ENCODE data around the gene LAMA4. TPM values are rescaled to one million over a fixed set of nuclear protein-coding genes. Genes with fewer than 3 reads are reported as not detected.

The LAMA4 gene
- total and polyA plus RNA-seq, 4 donors, result 28.4 to 261 (median 79.8) TPM

DNA sequence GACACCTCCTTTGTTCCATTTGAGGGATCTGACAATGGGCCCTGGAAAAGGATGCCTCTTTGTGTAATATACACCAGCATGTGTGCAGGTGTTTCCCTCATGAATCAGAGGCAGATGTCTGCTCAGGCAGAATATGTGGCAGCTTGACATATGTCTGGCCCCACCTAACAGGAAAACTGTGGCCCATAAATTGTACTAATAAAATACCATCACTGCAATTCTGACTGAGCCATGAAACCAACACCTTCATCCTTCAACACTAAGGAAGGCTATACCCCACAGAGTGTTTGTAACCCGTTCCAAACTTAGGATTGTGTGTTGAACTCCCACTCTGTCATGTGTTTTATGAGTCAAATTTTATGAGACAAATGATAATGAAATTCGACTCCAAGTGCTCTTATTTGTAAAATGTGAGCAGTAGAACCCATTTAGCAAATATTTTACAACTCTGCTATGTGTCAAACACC is 22.7 kb downstream of the LAMA4 start:
- 35 to 54% methylated on average over 2 of the region's 2 CpGs for WGBS, 2 donors
- TF ChIP-seq, protein P1, sequence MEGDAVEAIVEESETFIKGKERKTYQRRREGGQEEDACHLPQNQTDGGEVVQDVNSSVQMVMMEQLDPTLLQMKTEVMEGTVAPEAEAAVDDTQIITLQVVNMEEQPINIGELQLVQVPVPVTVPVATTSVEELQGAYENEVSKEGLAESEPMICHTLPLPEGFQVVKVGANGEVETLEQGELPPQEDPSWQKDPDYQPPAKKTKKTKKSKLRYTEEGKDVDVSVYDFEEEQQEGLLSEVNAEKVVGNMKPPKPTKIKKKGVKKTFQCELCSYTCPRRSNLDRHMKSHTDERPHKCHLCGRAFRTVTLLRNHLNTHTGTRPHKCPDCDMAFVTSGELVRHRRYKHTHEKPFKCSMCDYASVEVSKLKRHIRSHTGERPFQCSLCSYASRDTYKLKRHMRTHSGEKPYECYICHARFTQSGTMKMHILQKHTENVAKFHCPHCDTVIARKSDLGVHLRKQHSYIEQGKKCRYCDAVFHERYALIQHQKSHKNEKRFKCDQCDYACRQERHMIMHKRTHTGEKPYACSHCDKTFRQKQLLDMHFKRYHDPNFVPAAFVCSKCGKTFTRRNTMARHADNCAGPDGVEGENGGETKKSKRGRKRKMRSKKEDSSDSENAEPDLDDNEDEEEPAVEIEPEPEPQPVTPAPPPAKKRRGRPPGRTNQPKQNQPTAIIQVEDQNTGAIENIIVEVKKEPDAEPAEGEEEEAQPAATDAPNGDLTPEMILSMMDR (IDR thresholded peaks at IDR 0.05; ENCODE audit: control extremely low read depth, extremely low read depth), result no peak
- Histone ChIP-seq H3K36me3 (ENCODE audit: control insufficient read depth in 4 of 4, insufficient read depth in 4 of 4, low read length in 4 of 4) (peaks cover 0 to 11% (median 0%) of the 10 kb centered on the region in 4 donors), H3K4me1 (ENCODE audit: control insufficient read depth in 5 of 5, insufficient read depth in 5 of 5, low read length in 5 of 5) (peaks cover 2 to 61% (median 34%) of the 10 kb centered on the region in 5 donors), H3K27ac (ENCODE audit: low read depth in 1 of 2, low read length in 1 of 2) (peak overlapping the region in 1 of 2 donors; percentile 39), H3K4me3 (no peak overlapping the region), H3K9me3 (ENCODE audit: control insufficient read depth in 4 of 4, insufficient read depth in 3 of 4, low read length in 3 of 4) (no peaks in the 10 kb centered on the region), H3K27me3 (ENCODE audit: control insufficient read depth in 3 of 3, insufficient read depth in 3 of 3, low read length in 2 of 3) (no peaks in the 10 kb centered on the region), H3K9ac (ENCODE audit: insufficient read depth in 1 of 2, low read length in 2 of 2) (no peak overlapping the region)
- peak; percentile 14 for ATAC-seq (ENCODE audit: insufficient read depth, low FRiP score)
- peak in 2 of 3 donors; percentile 59 to 67 for DNase-seq

DNA sequence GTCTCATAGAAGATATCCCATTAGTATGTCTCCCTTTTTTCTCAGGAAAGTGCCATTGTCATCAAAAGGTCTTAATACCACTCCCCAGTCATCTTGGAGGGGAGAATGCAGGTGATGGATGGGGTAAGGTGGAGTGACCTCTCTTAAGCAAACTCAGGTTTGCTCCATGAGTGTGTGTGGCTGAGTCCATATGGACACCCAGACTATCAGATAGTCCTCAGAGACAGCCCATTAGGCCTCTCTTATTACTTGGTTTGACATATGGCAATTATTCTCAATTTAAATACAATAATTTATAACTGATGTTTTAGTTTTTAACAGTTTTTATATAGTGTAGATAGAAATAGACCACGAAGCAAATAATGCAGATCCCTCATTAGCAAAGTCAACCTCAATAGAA is 23.2 kb downstream of the LAMA4 start:
- peaks cover 0 to 11% (median 0%) of the 10 kb centered on the region in 4 donors for H3K36me3 ChIP-seq (ENCODE audit: control insufficient read depth in 4 of 4, insufficient read depth in 4 of 4, low read length in 4 of 4)
- ATAC-seq (ENCODE audit: insufficient read depth, low FRiP score) (no peak), DNase-seq (no peak)
- H3K27me3 ChIP-seq (ENCODE audit: control insufficient read depth in 3 of 3, insufficient read depth in 3 of 3, low read length in 2 of 3), result no peaks in the 10 kb centered on the region
- TF ChIP-seq, protein P1 (IDR thresholded peaks at IDR 0.05; ENCODE audit: control extremely low read depth, extremely low read depth), result no peak
- H3K9ac ChIP-seq (ENCODE audit: insufficient read depth in 1 of 2, low read length in 2 of 2), result no peak overlapping the region
- WGBS, 2 donors, result 72 to 74% methylated on average over 1 of the region's 1 CpG
- no peak overlapping the region for H3K4me3 ChIP-seq
- H3K4me1 ChIP-seq (ENCODE audit: control insufficient read depth in 5 of 5, insufficient read depth in 5 of 5, low read length in 5 of 5), result peaks cover 3 to 62% (median 38%) of the 10 kb centered on the region in 5 donors
- H3K9me3 ChIP-seq (ENCODE audit: control insufficient read depth in 4 of 4, insufficient read depth in 3 of 4, low read length in 3 of 4), result no peaks in the 10 kb centered on the region
- H3K27ac ChIP-seq (ENCODE audit: low read depth in 1 of 2, low read length in 1 of 2), result peak overlapping the region in 1 of 2 donors; percentile 70

DNA sequence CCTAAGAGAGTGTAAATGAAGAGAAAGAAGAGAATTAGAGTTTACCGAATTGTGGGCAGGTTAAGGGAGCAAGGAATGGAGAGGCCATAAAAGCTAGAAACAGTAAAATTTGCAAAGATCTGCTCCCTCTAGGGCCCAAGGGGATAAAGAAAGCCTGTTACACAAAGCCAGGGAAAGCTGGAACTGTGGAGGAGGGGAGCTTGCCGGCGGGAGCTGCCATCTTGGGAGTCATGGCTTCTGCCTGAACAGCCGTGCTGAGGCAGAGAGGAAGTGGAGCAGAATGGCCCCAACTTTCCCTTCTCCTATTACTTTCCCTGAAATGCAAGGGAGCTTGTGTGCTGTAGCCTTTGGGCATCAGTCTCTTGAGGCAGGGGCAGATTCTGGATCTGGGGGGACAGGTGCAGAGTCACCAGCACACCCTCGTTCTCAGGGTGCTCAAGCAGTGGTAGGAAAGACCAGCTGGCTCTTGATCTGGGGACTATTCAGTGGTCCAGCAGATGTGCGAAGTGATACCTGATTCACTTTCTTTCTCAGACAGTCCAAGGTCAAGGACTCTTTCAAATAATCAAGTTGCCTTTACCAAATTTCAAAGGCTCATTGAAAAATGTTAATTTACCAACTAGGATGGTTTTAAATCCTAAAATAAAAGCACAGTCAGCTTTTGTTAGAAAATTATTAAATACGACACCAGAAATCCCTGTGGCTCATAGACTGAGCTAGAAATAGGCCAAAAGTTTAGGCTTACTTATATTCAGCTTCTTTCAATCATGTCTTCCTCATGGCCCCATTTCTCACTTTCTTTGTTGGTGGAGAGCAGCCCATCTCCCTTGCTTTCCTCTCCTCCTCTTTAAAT is 25.7 kb downstream of the LAMA4 start:
- Histone ChIP-seq H3K27me3 (ENCODE audit: control insufficient read depth in 3 of 3, insufficient read depth in 3 of 3, low read length in 2 of 3) (no peaks in the 10 kb centered on the region), H3K9ac (ENCODE audit: insufficient read depth in 1 of 2, low read length in 2 of 2) (no peak overlapping the region), H3K36me3 (ENCODE audit: control insufficient read depth in 4 of 4, insufficient read depth in 4 of 4, low read length in 4 of 4) (peaks cover 0 to 2% (median 0%) of the 10 kb centered on the region in 4 donors), H3K9me3 (ENCODE audit: control insufficient read depth in 4 of 4, insufficient read depth in 3 of 4, low read length in 3 of 4) (no peaks in the 10 kb centered on the region), H3K4me3 (no peak overlapping the region), H3K4me1 (ENCODE audit: control insufficient read depth in 5 of 5, insufficient read depth in 5 of 5, low read length in 5 of 5) (peaks cover 4 to 63% (median 37%) of the 10 kb centered on the region in 5 donors), H3K27ac (ENCODE audit: low read depth in 1 of 2, low read length in 1 of 2) (peak overlapping the region in 1 of 2 donors; percentile 17)
- ATAC-seq (ENCODE audit: insufficient read depth, low FRiP score) (no peak), DNase-seq (no peak)
- TF ChIP-seq, protein P1 (IDR thresholded peaks at IDR 0.05; ENCODE audit: control extremely low read depth, extremely low read depth), result no peak
- WGBS, 2 donors, result 93% methylated on average over 7 of the region's 7 CpGs

All from lung (tissue), 12 donors.